COLO668 (cell line): ENCODE measurements around the gene RIOK1.
A peak's percentile ranks its signal among the peaks of the same experiment; 100 is the strongest.

Experiments
- DNase-seq: peaks from one replicate; lab custom pipeline; 2025; ENCODE audit not compliant: unreplicated experiment; lab: John Stamatoyannopoulos, UW

Gene RIOK1

DNA sequence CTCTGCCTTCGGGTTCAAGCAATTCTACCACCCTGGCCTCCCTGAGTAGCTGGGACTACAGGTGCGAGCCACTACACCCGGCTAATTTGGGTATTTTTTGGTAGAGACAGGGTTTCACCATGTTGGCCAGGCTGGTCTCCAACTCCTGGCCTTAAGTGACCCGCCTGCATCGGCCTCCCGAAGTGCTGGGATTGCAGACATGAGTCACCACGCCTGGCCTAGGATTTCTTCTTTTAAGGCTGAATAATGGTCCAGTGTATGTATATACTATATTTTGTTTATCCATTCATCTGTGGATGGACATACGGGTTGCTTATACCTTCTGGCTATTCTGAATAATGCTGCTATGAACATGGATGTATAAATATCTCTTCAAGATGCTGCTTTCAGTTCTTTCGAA is 17.1 kb downstream of the RIOK1 start:
- no peak for DNase-seq

DNA sequence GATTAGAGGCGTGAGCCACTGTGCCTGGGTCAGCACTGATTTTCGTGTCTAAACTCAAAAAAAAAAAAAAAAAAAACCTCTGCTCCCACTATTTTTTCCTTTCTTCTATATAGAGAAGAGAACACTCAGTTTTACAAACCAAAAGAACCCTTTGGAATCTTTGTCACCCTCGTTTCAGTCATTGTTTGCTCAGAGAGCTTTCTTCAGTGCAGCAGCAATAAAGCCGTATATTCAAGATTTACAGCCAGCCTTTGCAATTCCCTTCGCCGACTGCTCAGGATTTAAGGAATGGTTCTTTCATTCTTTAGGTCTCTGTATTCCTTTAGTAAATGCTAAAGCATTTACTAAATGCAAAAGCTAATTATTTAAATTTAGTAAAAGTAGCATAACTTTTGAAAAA is 20.1 kb downstream of the RIOK1 start:
- no peak for DNase-seq

DNA sequence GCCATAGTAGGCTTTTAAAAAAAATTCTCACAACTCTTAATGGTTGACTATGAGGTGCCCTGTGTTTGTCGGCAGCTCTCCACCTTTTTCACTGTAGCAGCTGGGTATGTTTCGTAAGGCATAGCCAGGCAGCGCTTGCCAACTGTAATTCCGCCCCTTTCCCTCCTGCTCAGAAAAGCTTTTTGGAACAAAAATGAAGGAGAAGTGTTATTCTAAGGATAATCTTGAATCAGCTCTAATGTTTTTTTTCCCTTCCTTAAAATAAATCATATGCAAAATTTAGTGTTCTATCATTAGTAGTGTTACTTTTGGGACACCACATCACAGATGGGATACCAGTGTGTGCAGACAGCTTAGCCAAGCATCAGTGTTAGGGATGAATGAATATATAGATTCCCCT is 21.2 kb downstream of the RIOK1 start:
- DNase-seq: no peak

DNA sequence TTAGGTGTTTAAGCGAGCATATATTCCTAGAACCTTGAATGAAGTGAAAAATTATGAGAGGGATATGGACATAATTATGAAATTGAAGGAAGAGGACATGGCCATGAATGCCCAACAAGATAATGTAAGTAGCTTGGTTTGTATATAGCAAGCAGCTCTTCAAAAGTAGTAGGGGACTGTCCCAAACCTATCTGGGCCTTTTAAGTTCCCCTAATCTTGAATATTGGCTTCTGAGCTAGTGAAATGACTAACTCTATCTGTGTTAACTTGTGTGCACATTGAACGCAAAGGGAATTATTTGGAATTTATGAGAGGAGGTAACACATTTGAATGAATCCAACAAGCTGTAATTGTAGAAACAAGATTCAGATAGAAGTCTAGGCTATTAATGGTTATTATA is 21.7 kb downstream of the RIOK1 start:
- no peak for DNase-seq

DNA sequence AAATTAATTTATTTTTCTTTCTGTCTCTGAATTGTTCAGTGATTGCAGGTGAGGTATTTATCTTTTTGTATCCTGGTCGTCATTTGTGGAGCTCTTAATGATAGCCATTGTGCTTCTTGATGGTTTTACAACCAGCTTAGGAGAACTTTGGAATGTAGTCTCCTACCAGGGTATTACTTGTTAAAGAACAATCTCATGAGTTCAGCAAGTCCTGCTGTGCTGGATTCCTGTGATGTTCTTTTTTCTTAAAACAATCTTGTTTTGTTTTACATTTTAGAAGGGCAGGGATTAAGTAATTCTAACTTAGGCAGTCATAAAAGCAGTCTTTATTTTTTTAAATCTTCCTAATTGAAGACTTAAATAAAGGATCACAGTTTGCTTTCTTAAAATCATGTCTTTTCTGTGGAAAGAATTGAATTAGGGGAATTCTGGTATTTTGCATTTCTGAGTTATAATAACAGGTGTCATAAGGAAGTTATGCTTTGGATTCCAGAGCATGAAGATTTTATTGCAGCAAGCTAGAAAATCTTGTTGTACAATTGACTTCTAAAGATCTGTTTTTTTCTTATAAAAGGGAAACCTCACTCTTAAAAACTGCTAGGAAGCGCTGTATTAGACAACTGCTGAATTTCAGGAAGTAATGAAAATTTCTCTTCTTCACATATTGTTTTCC is 23.7 kb downstream of the RIOK1 start:
- no peak for DNase-seq

DNA sequence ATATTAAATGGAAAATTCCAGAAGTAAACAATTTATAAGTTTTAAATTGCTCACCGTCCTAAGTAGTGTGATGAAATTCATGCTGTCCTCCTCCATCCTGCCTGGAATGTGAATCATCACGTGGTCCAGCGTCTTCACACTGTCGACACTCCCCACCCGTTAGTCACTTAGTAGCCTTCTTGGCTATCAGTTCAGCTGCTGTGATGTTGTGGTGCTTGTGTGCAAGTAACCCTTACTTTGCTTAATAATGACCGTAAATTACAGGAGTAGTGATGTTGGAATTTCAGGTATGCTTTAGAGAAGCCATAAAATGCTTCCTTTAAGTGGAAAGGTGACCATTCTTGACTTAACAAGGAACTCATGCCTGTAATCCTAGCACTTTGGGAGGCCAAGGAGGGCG is 25.2 kb downstream of the RIOK1 start:
- DNase-seq: no peak

DNA sequence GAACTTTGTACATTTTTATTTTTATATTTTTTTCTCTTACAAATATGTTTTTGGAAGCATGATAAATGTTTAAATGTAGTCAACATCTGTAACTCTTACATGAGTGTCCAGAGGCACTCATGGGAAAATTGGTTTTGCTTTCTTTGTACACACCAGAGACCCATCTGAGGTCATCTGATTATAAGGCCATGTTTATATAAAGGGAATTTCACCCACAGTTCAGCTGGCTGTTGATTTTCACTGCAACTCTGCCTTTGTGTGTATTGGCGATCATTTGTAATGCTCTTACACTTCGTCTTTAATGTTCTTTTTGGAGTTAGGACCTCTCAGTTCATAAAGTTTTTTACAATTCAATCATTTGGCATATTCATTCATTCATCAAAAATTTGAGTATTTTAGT is 28.1 kb downstream of the RIOK1 start:
- DNase-seq: no peak

DNA sequence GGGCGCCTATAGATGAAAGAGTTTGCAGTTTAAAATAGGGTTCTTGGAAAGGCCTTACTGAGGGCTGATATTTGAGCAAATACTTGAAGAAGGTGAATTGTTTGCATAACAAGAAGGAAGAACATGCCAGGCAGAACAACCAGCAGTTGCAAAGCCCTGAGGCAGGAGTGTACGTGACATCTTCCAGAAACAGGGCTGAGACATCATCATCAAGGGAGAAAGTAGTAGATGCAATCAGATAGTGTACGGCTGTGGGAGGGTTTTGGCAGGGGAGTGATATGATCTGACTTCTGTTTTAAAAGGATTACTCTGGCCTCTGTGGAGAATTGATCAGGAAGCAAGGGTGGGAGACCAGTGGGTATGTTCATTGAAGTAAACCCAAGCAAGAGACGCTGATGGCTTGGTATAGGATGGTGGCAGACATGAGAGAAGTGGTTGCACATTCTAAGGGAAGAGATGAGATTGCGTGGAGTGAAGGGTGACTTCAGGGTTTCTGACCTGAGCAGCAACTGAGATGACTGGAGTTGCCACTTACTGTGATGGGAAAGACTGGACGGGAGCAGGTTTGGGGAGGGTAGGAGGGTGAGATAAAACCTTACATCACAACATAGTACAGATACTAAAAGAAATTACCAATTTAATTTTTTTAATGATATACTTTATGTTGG is 28.8 kb downstream of the RIOK1 start:
- no peak for DNase-seq

DNA sequence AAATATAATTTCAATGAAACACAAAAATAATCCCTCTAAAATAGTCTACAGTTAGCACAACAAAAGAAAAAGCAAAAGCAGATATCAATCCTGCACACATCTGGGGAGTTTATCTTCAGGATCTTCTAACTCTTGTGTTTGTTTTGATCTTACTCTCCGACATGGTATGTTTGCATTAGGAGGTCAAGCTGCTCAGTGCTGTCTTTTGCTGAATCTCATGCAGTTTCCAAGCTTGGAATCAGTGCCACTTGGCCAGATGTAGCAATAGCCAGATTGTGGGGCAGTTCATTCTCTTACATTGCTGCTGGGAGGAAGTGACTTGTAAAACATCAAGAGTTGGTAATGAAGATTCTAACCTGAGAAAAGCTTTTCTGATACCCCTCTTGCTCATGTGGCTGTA is 29.5 kb downstream of the RIOK1 start:
- DNase-seq: no peak

DNA sequence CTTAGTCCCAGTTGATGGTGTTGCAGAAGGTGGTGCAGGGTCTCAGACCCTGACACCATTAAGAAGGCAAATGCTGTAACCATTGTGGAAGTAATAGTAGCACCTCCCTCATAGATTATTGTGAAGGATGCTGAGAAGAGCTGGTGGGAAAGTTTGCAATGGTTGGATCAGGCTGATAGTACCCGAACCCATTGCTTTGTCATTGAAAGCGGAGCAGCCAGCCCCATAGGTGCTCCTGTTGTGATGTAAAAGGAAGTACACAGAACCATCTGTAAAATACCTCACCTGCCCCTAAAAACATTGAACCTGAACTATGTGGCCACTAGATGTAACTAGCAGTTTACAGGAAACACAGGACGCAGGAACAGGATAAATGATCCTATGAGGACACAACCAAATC is 31.5 kb downstream of the RIOK1 start:
- DNase-seq: no peak

DNA sequence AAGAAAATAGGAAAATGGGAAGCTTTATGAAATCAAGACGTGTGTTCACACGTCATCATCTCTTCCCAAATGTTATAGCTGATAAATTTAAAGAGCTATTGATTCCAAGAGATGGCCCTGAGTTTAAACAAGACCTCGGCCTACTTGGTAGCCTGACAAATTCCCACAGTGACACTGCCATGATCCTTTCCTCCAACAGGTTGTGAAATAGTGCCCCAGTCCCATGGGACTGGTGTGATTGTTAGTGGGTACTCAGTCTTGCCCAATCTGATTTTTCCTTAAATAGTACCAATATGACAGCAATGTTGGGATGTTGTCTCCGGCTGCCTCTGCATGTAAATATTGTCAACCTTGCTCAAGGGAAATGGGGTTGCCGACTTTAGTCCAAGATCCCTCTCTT is 34.5 kb downstream of the RIOK1 start:
- DNase-seq: no peak

DNA sequence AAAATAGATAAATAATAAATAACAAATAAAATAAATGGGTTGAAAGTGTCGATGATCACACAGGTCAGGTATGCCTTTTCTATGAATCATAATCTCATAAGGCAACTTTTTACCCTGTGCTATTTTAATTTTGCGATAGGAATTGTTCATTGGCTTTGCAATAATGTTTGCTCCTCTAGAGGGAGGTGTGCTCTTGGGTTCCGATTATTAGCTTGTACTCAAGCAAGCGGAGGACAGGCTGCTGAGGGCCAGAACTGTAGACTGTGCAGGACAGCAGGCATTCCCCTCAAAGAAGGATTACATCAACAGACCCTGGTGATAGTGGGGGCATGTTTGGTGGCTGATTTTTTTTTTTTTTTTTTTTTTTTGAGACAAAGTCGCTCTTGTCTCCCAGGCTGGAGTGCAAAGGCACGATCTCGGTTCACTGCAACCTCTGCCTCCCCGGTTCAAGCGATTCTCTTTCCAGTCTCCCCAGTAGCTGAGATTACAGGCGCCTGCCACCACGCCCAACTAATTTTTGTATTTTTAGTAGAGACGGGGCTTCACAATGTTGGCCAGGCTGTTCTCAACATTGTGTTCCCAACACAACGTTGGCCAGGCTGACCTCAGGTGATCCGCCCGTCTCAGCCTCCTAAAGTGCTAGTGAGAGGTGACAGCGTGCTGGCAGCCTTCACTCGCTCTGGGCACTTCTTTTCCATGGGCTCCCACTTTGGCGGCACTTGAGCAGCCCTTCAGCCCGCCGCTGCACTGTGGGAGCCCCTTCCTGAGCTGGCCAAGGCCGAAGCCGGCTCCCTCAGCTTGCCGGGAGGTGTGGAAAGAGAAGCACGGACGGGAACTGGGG is 35.6 kb downstream of the RIOK1 start:
- peak; percentile 20 for DNase-seq

DNA sequence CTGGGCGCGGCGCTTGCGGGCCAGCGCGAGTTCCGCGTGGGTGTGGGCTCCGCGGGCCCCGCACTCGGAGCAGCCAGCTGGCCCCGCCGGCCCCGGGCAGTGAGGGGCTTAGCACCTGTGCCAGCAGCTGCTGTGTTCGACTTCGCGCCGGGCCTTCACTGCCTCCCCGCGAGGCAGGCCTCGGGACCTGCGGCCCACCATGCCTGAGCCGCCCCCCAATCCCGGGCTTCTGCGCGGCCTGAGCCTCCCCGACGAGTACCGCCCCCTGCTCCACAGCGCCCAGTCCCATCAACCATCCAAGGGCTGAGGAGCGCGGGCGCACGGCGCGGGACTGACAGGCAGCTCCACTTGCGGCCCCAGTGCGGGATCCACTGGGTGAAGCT is 36.2 kb downstream of the RIOK1 start:
- DNase-seq: no peak

DNA sequence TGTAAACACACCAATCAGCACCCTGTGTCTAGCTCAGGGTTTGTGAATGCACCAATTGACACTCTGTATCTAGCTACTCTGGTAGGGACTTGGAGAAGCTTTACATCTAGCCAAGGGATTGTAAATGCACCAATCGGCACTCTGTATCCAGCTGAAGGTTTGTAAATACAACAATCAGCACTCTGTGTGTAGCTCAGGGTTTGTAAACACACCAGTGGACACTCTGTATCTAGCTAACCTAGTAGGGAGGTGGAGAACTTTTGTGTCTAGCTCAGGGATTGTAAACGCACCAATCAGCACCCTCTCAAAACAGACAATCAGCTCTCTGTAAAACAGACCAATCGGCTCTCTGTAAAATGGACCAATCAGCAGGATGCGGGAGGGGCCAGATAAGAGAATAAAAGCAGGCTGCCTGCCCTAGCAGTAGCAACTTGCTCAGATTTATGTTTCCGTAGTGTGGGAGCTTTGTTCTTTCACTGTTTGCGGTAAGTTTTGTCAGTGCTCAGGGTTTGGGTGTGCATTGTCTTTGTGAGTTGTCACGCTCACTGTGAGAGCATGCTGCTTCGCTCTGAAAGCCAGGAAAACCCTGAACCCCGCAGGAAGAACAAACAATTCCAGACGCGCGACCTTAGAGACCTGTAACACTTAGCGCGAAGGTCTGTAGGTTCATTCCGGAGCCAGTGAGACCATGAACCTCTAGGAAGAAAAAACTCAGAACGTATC is 37.0 kb downstream of the RIOK1 start:
- no peak for DNase-seq

DNA sequence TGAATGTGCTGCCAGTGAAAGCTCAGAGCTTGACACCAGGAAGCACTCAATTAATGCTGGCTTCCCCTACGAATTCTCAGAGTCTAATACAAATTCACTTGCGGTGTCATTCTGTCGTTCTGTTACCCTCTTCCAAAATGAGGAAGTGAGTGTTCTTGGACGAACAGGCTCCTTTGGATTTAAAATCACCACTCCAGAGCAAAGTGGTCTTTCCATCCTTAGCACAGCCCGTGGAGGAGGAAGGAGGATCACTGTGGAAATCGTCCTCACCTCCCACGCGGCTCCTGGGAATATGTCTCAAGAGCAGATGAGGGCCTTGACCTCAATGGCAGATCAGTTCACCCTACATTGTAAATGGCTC is 41.7 kb downstream of the RIOK1 start:
- no peak for DNase-seq

DNA sequence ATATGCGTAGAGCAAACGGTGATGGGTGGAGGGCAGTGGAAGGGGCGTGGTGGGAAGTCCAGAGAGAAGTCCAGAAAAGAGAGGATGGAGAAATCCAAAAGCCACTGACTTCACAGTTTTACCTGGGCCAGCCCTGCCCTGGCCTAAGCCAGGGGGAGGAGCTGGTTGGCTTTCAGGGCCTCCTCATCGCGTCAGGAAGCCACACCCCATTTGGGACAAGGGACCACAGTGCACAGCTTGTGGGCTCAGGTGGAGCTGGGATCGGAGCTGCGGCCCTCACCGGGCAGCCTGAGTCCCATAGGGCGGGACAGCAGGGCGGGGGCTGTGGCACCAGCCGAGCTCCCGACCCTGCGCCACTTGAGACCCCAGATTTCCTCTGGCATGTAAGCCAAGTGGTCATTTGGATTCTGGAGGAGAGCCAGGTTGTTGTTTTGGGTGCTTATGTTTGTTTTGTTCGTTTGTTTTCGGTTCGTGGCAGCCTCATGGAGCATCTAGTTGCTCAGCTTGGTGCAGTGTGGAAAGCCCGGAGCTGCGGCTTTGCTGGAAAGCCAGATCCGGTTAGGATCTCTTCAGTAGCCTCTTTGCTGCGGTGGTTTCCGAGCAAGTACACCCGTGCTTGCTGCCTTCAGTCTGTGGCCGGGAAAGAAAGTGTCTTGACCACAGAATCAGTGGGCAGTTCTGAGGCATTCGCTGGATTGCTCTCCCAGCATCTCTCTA is 42.2 kb downstream of the RIOK1 start:
- no peak for DNase-seq

DNA sequence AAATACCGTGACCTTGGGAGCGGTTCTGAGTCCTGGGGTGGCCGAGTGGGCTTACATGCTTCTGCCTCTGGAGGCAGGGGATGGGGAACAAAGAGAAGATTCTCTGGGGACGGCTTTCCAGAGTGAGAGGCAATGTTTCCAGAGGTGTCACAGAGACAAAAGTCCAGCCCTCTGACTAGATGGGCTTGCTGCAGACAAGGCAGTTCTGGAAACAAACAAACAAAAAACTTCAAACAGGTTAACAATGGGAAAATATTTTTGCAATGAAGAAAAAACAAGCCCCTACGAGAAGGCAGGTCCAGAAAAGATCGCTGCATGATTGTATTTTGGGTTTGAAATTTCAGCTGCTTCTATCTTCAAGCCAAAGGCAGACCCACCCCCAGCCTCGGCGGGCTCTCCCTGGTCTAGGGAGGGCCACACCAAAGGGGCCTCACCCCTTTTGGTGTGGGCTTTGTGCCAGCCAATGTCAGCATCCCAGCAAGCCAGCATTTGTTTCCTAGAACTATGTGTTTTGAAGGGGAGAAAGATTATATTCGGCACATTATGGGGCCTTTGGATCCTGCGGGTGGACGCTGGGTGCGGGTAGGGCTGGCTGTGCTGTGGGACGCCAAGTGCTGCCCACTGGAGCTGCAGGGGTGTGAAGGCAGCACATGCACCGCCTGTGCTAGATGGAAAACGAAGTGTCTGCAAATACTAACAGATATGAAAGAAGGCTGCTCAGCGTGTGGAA is 42.9 kb downstream of the RIOK1 start:
- no peak for DNase-seq

DNA sequence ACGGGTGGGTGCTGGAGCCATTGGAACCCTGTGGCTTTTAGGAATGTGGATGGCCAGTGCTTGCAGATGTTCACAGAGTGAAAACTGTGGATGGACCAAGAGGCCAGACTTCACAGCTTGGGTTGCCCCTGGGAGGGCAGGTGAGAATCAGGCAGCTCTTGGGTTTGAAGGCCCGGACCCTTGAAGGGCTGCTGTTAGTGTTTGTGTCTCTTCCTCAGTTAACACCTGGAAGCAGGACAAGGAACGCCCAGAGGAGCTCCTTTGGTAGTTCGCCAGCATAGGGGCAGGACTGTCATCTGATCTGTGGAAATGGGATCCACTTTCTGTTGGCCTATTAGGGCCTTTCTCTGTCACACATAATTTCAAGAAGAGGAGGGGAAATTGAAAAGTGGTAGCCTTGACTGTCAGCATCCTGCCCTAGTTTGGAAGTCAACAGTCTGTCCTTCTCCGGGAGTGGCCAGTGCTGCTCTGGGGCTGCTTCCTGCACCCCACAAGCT is 43.6 kb downstream of the RIOK1 start:
- no peak for DNase-seq

DNA sequence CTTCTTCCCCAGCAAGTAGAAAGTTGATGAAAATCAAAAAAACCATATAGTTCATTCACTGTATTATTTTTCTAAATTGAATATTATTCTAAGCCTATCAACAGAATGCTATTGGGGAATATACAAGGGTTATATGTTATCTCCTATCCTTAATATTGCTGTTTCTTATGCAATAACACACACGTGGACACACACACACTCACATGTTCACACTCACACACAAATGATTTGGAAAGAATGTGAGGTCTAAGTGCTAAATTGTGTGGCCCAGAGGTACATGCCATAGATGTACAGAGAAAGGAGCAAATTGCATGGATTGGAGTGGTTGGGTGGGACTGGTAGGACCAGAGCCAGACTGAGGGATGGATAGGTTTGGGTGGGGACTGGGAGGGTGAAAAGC is 45.1 kb downstream of the RIOK1 start:
- no peak for DNase-seq

DNA sequence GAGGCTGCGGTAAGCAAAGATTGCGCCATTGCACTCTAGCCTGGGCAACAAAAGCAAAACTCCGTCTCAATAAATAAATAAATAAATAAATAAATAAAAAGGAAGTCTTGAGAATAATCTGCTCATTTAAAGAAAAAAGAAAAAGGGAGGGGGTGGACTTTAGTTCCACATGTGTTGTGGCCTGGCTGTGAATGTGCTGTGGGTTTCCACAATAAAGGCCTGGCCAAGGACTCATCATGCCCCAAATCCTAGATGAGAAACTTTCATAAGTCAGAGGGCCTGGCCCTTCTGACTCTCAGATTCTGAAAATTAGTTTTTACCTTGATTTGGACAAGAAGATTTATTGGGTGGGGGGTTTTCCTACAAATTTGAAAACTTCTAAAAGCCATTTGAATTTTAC is 48.4 kb downstream of the RIOK1 start:
- no peak for DNase-seq
